ENCODE data around the gene GPR42.
"Not testable (repeated sequence)": the region's sequence is repeated elsewhere in the genome, so short reads cannot be mapped to it uniquely, and the experiment has no call there.

GPR42 gene

DNA sequence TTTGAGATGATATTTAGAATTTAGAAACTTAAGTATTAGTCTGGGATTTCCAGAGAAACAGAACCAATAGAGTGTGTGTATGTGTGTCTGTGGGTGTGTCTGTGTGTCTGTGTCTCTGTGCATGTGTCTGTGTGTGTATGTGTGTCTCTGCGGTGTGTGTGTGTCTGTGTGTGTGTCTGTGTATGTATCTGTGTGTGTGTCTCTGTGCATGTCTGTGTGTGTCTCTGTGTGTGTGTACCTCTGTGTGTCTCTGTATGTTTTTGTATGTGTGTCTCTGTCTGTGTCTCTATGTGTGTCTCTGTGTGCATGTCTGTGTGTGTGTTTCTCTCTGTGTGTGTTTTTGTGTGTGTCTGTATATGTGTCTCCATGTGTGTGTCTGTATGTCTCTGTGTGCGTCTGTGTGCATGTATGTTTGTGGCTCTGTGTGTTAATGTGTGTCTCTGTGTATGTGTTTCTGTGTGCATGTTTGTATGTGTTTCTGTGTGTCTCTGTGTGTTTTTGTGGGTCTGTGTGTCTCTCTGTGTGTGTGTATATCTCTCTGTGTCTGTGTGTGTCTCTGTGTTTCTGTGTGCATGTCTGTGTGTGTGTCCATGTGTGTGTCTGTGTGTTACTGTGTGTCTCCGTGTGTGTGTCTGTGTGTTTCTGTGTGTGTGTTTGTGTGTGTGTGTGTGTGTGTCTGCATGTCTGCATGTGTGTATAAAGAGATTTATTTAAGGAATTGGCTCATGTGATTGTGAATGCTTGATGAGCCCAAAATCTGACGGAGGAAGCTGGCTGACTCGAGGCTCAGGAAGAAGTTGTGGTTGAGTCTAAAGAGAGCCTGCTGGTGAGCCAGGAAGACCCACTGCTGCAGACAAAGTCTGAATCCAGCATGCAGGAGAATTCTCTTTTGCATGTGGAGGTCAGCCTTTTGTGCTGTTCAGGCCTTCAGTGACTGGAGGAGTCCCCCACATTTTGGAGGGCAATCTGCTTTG is 22.2 kb downstream of the GPR42 start:
- DNase-seq (ENCODE audit: low read depth in 2 of 2), result no peak

DNA sequence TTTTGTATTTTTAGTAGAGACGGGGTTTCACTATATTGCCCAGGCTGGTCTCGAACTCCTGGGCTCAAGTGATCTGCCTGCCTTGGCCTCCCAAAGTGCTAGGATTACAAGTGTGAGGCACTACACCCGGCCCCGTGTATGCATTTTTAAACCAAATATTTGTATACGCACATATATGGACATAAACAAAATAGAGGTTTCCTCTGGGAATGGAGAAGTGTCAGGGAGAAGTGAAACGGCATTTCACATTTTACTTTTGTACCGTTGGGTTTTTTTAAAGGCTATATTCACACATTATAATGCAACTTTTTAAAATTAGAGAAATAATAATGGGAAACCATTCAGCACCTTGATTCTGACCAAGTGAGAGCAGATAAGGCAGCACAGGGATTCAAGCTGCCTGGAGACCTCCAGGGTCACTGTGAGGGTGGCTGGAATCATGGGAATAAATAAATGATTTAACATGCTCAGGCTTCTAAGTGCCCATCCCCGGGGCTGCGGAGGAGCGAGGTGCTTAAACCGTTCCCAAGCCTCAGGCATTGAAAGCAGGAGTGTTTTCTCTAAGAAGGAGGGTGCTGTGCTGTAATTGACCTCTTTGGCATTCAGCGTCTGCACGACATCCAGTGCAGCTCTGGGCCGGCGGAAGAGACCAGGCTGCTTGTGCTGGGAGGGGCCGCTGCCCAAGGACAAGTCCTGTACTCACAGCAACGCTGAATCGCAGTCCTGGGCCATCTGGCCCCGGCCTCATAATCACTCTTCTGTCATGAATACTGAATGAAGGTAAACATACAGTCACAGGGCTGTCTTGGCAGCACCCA is 24.7 kb downstream of the GPR42 start:
- DNase-seq (ENCODE audit: low read depth in 2 of 2), result no peak

DNA sequence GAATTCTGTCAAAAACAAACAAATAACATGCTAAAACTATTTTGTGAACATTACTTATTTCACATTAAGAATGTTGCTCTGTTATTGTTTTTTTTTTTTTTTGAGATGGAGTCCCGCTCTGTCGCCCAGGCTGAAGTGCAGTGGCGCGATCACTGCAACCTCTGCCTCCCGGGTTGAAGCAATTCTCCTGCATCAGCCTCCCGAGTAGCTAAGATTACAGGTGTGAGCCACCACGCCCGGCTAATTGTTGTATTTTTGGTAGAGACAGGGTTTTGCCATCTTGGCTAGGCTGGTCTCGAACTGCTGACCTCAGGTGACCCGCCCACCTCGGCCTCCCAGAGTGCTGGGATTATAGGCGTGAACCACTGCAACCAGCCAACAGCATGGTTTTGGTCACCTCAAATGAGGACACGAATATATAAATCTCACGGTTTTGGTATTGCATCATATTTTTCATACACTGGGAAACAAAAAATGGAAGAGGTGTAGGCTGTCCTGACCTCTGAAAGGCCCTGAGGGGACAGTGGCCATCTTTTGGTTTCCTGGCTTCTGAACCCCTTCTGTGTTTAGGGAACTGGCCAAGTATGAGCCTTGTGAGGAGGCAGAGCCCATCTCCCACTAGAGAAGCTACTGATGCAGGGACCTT is 25.5 kb downstream of the GPR42 start:
- no peak for DNase-seq (ENCODE audit: low read depth in 2 of 2)

GRCh38 chr19:35397064-35397463 is 26.2 kb downstream of the GPR42 start:
- DNase-seq (ENCODE audit: low read depth in 2 of 2), result no peak

DNA sequence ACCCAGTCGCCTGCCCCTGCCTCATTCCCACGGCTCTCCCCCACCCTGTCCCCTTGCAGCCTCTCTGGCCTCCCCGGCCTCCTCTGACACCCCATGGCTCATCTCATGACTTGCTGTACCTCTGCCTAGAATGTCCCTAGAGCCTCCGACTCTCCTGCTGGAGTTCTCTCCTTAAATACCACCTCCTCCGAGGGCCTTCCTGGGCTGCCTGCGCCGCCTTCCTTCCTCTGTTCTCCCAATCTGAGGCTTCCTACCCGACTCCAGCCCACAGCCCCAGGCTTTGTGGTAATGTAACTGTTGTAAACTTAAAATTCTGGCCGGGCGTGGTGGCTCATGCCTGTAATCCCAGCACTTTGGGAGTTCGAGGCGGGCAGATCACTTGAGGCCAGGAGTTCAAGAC is 27.7 kb downstream of the GPR42 start:
- DNase-seq (ENCODE audit: low read depth in 2 of 2), result no peak

GRCh38 chr19:35399231-35399630 is 28.4 kb downstream of the GPR42 start:
- DNase-seq (ENCODE audit: low read depth in 2 of 2), result no peak

DNA sequence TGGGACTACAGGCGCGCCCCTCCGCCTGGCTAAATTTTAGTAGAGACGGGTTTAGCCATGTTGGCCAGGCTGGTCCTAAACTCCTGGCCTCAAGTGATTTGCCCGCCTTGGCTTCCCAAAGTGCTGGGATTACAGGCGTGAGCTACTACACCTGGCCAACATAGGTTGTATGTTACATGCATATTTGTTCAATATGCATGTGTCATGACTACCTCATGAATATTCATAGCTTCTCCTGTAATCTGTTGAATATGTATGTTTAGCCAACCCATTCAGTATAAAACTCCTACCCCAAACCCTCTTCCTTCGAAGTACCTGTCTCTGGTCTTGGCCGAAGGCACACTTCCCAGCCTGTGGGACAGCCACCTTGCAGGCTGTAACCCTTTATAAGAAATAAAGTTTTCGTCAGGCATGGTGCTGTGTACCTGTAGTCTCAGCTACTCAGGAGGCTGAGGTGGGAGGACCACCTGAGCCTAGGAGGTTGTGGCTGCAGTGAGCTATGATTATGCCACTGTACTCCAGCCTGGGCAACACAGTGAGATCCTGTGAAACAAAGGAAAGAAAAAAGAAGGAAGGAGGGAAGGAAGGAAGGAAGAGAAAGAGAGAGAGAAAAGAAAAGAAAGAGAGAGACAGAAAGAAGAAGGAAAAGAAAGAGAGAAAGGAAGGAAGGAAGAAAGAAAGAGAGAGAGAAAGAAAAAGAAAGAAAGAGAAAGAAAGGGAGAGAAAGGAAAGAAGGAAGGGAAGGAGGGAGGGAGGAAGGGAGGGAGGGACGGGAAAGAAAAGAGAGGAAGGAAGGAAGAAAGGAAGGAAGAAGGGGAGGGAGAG is 29.3 kb downstream of the GPR42 start:
- DNase-seq (ENCODE audit: low read depth in 2 of 2), result no peak

GRCh38 chr19:35400773-35401100 is 29.9 kb downstream of the GPR42 start:
- no peak for DNase-seq (ENCODE audit: low read depth in 2 of 2)

GRCh38 chr19:35401416-35401815 is 30.5 kb downstream of the GPR42 start:
- DNase-seq (ENCODE audit: low read depth in 2 of 2), result not testable (repeated sequence)

- no peak for DNase-seq (ENCODE audit: low read depth in 2 of 2)
Measured at GRCh38 chr19:35403116-35403760, 32.4 kb downstream of the GPR42 start.

DNA sequence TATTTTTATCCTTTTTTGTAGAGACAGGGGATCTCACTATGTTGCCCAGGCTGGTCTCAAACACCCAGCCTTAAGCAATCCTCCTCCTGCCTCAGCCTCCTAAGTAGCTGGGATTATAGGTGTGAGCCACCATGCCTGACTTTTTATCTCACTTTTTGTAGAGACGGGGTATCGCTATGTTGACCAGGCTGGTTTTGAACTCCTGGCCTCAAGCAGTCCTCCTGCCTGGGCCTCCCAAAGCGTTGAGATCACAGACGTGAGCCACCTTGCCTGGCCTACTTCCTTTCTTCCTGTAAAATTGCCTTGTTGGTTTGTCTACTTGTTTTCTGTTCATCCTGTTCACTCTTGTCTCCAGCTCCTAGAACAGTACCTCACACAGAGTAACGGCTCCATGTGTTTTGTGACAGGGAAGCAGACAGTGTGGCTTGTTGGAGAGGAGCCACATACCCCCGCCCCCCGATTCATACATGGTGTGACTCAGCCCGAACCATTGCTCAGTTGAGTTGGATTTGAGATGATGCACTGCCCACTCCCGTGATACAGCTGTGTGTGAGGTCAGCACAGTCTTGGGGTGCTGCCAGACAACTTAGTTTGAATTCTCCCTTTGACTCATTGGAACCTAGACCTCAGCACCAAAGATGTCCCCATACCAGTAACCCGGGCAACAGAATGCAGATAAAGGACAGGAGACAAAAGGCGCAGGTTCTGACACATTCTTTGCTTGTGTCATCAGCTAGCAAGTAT is 34.2 kb downstream of the GPR42 start:
- DNase-seq (ENCODE audit: low read depth in 2 of 2), result peak; percentile 70 to 71

DNA sequence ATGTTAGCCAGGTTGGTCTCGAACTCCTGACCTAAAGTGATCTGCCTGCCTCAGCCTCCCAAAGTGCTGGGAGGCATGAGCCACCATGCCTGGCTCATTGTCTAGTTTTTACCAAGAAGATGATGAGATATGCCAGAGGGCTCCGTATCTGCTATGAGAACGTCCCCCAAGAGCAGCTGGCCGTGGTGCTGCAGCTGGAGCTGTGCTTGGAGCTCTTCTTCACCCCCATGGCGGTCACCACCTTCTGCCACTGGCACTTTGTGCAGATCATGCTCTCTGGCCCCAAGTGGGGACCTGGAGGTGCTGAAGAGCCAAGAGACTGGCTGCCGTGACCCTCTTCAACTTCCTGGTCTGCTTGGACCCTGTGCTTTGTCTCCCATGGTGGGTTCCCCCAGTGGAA is 36.8 kb downstream of the GPR42 start:
- no peak for DNase-seq (ENCODE audit: low read depth in 2 of 2)

DNA sequence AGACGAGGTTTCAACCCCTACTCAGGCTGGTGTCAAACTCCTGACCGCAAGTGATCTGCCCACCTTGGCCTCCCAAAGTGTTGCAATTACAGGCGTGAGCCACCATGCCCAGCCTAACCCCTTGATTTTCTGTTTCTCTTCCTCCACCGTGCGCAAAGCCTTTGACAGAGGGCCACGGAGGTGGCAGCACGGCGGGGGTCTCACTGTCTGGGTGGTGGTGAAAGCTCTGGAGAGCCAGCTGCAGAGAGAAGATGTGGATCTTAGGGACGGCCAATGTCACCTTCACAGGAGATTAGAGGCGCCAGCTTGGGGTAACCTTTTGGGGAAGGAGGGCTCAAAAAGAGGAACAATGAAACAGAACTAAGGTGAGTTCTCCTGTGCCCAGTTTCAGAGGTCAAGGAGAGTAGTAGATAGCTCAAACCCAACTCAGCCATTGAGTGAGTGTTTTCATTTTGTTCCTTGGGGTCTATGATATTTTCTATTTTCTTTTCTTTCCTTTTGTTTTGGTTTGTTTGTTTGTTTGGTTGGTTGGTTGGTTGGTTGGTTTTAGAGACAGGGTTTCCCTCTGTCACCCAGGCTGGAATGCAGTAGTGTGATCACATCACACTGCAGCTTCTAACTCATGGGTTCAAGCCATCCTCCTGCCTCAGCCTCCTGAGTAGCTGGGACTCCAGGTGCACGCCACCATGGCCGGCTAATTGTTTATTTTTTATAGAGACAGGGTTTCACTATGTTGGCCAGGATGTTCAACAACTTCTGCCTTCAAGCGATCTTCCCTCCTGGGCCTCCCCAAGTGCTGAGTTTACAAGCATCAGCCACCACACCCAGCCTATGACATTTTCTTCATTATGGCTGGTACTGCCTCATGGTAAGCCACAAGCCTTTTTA is 37.7 kb downstream of the GPR42 start:
- no peak for DNase-seq (ENCODE audit: low read depth in 2 of 2)

DNA sequence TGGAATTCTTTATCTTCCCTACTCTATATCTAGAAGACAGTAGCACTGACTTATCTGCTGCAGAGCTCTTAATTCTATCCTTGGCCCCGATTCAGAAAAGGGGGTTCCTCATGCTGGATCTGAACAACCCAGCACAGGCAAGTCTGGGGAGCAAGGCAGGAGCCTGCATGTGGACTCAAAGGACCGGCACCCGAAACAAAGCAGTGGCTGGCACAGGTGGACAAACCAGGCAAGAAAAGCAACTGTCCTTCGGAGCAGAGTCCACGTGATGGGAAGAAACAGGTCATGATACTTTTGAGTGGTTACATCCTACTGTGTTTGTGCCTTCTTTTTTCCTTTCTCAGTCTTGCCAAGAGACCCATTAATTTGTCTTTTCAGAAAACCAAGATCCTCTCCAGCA is 38.3 kb downstream of the GPR42 start:
- no peak for DNase-seq (ENCODE audit: low read depth in 2 of 2)

DNA sequence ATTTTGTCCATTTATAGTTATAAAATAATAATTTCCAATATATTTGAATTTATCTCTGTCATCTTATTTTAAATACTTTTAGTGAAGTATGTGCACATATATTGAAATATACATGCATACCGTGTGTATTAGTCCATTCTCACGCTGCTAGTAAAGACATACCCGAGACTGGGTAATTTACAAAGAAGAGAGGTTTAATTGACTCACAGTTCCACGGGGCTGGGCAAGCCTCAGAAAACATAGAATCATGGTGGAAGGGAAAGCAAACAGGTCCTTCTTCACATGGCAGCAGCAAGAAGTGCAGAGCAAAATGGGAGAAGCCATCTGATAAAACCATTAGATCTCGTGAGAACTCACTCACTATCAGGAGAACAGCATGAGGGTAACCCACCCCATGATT is 39.6 kb downstream of the GPR42 start:
- no peak for DNase-seq (ENCODE audit: low read depth in 2 of 2)

DNA sequence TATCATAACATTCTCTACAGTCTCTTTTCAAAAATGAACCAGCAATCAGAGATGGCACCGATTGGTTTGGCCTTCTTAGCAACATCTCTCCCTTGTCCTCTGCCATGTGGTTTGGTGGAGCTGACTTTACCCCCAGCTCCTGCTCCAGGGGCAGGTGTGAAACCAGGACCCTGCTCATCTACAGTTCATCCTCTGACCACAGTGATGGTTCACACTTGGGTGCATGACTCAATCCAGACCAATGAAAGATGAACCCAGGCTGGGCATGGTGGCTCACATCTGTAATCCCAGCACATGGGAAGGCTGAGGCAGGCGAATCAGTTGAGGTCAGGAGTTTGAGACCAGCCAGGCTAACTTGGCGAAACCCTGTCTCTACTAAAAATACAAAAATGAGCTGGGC is 43.6 kb downstream of the GPR42 start:
- no peak for DNase-seq (ENCODE audit: low read depth in 2 of 2)

- no peak for DNase-seq (ENCODE audit: low read depth in 2 of 2)
Measured at GRCh38 chr19:35416331-35416730, 45.5 kb downstream of the GPR42 start.

GRCh38 chr19:35417278-35417677 is 46.4 kb downstream of the GPR42 start:
- no peak for DNase-seq (ENCODE audit: low read depth in 2 of 2)

Data from stimulated activated CD4-positive, alpha-beta T cell treated with anti-CD3 and anti-CD28 coated beads, Interleukin-4, amount 100 ng/mL, for 48 hours (primary cell).